GM21423 (cell line): Measurements from ENCODE around the gene ZBTB40.

Source experiments
- ATAC-seq: cut with Tn5 transposase; IDR thresholded peaks from one replicate; pipeline ENCODE4 v1.9.1; 2021; ENCODE audit warnings: mild to moderate bottlenecking, moderate library complexity; ENCODE audit not compliant: unreplicated experiment

The ZBTB40 gene

DNA sequence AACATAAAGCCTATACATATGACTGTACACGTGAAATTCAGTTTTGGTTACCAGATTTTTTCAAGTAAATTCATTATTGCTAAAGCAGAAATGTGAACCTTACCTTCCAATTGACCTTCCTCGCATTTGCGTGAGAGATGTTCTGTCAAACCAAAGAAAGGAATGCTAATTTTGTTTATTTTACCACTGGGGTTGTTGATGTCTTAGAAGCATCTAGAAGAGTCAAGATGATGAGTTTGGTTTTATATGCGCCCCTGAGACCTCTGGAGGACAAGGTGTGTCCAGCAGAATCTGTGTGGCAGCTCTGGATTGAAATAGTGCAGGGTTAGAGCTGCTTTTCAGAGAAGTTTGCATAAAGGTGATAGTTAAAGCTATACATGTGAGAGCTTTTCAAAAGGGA, 48.4 kb downstream of the ZBTB40 start:
- ATAC-seq: no peak

DNA sequence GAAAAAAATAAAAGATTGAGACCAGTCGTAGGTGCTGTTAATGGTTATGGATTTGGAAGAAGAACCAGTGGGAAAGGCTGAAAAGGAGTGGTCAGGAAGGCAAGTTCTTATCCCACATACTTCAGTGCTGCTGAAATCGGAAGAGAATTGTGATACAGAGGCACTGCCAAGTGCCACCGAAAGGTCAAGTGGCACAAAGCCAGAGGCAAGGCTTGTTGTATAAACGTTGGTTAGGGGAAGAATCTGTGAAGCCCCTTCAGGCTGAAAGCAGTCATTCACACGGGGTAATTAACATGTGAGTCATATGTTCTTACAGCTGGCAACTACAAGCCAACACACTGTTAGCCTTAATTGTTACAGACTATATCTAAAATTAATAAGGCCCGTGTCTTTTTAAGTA, 48.8 kb downstream of the ZBTB40 start:
- no peak for ATAC-seq

DNA sequence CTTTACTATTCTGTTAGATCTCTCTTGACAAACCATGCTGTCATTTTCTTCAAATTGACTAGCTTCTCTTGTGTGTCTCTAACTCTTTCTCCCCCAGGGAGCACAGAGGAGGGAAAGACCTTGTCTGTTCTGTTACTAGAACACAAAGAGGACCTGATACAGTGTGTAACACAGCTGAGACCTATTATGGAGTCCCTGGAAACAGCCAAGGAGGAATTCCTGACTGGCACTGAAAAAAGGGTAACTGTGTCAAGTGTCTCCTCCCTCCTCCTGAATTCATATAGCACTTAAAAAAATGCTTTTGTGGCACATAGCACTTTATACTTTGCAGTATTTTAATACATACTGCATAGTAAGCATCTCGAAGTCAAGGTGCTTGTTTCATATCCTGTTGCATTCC, 50.6 kb downstream of the ZBTB40 start:
- ATAC-seq: no peak

DNA sequence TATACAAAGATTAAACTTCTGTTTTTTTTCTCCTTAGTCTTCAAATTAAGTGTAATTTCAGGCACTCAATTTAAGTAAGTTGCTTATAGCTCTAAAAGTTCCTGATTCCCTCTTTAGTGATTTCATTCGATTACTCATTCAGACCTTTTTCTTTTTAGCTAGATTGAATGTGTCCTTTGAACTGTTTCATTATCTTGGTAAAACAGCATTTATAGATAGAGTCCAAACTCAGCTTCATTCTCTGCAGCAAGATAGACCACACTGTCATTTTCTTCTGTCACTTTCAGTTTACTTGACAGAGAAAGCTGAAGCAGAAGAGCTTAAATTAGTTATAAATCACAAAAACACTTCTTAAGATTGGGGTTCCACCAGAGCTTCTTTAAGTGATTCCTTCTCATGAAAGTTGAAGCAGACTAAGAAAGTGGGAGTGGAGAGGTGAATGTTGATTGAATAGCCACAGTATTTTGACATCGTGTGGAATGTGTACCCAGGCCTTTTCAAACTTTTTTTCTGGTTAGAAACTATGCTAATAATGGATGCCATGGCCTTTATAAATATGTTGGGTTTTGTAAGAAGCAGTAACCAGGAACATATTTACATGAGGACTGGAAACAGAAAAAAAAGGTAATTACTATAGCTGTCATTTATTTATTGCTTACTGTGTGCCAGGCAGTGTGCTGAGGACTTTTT, 52.2 kb downstream of the ZBTB40 start:
- no peak for ATAC-seq

DNA sequence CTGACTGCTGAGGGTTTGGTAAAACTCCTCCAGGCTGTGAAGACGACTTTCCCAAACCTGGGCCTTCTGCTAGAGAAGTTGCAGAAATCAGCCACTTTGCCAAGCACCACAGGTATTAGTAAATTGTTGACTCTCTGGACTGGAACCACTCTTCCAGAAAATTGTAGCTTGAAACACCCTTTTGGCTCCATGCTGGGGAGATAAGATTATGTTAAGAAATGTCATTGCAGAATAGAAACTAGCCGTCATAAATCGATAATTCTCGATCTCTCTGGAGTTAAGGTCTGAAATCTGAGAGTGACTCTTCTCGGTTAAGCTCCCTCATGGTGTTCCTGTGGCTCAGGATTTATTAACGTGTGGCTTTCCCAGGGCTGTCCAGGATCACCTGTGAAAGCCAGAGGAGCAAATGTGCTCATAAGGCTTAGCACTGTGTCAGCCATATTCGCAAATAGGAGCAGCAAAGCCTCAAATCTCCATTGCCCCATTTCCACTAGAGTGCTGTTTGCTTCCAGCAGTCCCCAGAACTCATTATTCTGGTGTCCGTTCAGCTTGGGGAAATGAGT, 54.6 kb downstream of the ZBTB40 start:
- ATAC-seq: no peak

DNA sequence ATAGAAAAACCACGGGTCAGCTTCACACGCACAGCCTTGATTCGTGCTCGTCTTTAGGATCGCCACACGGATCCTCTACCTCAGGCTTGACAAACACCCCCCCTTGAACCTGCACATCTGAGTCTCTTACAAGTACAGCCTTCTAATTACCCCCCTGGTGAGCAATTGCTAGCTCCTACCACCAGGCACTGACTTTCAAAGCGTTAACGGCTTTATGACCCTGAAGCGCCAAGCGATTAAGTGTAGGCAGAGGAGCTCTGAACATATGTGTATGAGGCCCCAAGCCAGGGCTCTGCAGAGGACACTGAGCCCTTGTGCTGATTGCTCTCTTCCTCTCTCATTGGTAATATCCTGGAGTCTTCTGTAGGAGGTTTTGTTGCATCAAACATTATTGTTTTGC, 55.9 kb downstream of the ZBTB40 start:
- no peak for ATAC-seq

DNA sequence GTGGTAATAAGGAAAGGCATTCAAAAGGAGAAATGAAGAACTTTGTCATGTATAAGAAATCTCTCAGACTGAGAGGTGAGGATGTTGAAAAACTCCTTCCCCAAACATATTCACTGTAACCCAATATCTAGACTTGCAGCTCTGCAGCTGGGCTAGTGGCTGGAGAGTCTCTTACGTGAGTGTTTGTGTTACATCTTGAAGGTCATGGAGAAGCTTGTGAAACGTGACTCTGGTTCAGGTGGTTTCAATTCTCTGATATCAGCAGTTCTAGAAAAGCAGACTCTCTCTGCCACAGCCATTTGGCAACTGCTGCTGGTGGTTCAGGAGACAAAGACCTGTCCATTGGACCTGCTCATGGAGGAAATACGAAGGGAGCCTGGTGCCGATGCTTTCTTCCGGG, 56.7 kb downstream of the ZBTB40 start:
- ATAC-seq: no peak

DNA sequence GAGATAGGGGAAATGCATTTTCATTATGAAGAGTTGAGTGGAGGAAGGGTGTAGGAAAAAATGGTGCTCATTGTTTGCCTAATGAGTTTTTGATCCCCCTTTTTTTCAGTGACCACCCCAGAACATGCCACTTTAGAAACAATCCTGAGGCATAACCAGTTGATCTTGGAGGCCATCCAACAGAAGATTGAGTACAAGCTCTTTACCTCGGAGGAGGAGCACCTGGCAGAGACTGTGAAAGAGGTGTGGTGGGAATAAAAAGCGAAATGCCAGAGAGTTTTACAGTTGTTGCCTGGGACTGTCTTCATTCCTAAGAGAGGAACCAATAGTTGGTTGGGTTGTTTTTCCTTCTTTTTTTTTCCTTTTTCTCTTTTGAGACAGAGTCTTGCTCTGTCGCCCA, 57.3 kb downstream of the ZBTB40 start:
- ATAC-seq: no peak

DNA sequence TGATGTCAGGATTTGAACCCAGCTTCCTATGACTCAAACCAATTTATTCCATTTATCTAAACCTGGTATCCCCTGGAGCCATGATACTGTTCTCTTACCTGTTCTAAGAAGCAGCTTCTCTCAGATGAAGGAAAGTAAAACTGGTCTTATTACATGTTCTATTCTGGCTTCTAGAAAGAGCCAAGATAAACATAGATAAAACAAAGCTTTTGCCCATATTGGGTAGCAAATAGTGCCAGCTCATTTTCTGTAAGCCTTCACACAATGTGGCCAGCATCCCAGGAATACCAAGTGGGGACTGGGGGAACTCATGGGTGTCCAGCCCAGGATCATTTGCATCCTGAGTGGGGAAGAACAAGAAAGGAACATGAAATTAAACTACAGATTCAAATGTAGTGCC, 58.2 kb downstream of the ZBTB40 start:
- ATAC-seq: no peak

DNA sequence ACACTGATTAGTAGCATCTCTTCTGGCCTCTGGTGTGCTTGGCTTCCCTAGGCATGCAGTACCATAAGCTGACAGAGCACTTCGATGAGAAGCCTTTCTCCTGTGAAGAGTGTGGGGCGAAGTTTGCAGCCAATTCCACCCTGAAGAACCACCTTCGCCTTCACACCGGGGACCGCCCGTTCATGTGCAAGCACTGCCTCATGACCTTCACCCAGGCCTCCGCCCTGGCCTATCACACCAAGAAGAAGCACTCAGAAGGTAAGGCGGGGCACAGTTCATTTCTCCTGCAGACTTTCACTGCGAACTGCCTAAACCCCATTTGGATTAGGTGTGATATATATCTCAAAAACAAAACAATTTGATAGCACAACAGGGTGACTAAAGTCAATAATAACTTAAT, 61.2 kb downstream of the ZBTB40 start:
- ATAC-seq: no peak

DNA sequence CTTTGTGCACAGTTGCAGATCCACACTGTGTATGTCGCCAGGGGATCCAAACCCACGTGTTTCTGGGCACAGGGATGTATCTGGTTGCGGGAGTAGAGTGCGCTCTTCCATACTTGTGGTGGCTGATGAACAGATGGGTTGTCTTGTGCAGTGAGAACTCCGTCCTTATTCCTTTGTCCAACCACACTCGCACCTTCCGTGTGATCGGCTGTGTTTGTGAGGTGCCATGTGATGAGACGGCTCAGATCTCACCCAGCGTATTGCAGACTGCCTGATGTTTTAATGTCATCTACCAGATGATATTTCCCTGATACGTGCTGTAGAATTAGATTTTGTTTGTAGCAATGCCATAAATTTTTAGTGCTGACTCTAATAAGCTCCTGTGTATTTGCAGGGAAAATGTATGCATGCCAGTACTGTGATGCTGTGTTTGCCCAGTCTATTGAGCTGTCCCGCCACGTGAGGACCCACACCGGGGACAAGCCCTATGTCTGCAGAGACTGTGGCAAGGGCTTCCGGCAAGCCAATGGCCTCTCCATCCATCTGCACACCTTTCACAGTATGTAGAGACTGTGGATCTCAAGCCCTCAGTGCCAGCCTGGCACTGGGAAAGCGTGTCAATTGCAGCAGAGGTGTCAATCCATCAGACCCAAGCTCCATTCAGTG, 65.4 kb downstream of the ZBTB40 start:
- no peak for ATAC-seq

DNA sequence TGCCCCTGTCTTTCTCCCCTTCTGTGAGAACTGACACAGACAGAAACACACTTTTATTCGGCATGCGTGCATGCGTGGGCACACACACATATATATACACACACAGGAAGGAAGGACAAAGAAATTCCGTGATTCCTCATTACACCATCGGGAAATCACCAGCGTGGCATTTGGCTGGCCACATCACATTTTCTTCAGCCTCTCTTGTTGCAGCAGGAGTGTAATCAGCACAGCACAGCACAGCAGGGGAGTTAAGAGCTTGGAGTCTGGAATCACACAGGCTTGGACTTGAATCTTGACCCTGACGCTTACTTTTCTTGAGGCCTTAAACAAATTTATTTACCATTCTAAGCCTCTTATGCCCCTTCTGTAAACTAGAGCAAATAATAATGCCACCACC, 66.3 kb downstream of the ZBTB40 start:
- no peak for ATAC-seq

DNA sequence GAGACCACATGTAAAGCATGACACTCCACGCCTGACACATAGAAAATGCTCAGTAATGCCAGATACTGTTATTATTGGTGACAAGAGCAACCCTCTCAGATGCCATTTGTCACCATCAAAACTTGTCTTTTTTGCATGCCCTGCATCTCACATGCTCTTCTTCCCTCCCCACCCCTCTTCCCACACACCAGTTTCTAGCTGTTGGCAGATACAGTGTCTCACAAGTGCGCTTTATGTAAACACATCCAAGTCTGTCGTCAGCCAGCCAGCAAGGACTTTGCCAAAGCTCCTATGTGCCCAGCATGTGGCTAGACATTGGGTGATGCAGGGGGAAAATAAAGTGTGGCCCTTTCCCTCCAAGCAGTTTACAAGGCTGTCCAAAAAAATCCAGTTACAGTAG, 66.7 kb downstream of the ZBTB40 start:
- no peak for ATAC-seq

DNA sequence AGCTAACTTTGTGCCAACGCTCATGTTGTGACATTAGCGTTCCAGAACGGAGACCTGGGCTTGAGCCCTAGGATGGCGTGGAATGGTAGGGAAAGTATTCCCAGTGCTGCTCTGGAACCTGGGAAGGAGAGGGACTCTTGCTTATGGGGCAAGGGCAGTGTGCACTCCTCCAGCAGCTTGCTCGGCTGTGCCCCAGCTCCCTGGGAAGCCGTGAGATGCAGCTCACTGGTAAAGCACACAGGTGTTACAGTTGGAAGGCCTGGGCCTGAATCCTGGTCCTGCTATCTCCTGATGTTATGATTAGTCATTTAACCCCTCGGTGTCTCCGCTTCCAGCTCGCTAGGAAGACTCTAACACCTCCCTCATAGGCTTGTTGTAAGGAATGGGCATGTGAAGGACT, 69.2 kb downstream of the ZBTB40 start:
- no peak for ATAC-seq

DNA sequence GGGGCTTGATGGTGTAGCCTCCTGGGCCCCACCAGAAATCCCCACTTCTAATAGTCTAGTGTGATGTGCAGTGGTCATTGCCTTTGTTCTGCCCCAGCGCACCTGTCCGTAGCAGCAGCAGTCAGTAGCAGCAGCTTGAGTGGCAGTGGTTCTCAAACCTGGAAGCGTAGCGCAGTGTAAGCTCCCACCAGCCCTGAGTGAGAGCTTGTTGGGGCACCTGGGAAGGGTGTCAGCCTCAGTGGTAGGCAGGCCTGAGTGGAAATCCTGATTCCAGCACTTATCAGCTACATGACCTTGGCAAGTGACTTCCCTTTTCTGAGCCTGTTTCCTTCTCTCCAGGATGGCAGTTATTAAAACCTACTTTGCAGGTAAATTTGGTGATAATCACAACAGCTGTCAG, 70.0 kb downstream of the ZBTB40 start:
- no peak for ATAC-seq

DNA sequence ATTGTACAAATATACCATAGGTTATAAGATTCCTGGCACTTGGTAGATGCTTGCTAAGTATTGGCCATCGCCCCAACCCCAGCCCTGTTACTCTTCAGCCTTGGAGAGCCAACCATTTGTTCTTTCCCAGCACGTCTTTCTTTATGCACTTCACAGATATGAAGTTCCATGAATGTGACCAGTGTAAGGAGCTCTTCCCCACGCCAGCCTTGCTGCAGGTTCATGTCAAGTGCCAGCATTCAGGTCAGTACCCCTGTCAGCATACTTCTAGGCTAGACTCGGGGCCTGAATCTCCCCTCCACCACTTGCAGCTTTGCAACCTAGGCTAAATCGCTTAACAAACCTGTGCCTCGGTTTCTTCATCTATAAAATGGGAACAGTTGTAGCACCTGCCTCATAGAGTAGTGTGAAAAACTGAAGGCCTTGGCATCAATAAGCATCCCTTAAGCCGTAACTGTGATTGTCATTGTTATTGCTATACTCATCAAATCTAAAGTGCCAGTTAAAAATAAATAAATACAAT, 70.6 kb downstream of the ZBTB40 start:
- no peak for ATAC-seq

DNA sequence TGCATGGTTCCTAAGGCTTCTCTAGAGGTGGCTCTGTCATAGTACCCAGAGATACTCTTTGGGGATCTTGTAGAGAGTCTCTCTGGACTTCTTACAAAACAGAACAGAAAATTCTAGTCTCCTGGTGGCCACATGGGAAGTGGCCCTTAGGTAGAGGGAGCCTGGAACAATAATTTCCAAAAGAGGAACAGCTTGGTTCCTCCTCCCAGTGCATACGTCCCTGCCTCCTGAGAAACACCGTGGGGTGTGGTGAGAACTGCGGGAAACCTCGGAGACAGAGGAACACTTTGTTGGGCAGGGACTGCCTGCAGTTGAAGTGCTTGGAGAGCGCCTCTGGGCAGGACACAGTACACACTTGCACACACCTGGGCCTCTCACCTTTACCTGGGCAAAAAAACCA, 72.8 kb downstream of the ZBTB40 start:
- ATAC-seq: no peak

DNA sequence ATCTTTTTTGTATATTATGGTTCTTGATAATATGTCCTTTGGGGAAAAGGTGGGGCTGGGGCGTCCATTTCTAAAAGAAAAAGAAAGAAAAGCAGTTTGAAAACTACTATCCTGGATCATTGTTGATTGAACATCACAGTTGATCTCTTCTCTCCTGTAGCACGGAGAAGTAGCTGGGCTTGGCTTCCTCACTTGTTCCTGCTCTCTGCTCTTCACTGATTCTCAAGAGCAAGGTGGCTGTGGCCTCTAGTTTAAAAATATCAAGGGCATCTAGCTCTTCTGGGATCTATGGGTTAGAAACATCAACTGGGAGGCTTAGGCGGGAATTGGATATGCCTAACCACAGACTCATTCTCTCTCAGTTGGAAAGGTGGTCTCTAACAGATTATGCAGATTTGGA, 73.6 kb downstream of the ZBTB40 start:
- ATAC-seq: no peak

DNA sequence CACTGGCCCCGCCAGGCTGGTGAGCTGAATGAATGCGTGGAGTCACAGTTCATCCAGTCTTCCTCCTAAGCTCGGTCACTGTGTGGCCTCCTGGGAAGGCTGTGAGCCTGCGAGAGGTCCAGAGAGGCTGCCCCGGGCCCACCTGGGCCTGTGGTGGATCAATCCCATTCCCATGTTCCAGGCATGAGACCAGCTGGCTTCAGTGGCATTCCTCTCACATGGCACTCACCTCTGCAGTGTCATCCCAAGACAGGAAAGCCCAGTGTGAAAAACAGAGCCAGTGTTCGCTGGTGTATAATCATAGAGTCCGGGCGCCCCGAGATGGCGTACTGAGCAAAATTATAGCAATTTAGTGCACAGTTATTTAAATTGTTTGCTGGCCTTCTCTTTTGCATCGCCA, 74.0 kb downstream of the ZBTB40 start:
- ATAC-seq: no peak

DNA sequence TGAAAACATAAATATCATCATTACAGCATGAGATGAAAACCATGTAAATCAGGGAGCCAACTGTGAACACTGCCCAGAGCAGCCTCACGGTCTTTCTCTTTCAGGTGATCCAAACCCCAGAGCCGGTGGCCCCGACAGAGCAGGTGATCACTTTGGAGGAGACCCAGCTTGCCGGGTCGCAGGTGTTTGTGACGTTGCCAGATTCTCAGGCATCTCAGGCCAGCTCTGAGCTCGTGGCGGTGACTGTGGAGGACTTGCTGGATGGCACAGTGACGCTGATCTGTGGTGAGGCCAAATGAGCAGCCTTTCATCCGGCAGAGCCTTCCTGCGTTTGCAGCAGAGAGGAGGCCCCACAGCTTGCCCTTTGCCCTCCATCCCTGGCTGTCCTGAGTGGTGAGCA, 74.4 kb downstream of the ZBTB40 start:
- ATAC-seq: no peak

DNA sequence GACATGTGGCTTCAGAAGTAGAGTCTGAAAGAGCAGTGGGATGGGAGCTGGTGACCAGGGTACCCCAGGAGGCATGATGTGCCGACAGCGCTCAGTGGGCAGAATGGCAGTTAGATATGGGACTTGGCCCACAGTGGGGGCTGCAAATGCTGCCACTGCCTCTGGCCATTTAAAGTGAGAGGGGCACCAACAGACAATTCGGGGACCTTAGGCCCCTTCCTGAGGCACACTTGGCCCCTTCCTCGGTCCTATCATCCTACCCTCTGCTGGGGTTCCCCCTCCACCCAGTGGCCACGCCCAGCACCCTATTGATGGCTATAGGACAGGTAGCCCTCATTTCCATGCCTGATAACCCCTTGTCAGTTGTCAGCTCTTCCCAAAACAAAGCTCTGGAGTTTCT, 75.0 kb downstream of the ZBTB40 start:
- no peak for ATAC-seq

DNA sequence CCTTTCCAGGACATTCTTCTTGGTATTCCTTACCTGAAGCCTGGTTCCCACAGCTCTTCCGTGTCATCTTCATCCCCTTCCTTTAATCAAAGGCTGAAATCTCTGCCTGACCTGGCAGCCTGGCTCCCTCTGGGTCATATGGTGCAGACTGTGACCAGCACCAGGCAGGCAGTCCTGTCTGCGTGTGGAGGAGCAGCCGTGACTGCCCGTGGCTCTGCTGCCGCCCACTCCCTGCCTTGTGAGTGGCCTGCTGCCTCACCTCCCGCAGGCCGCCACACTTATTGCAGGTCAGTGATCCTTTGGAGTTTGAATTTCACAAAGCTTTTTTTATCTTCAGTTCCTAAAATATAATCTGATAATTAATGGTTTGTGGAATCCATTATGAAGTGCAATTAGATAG, 75.5 kb downstream of the ZBTB40 start:
- no peak for ATAC-seq
